Skeletal muscle tissue (tissue), 4 donors: Measurements from ENCODE around the gene AJUBA. TPM values are rescaled to one million over a fixed set of nuclear protein-coding genes. Genes with fewer than 3 reads are reported as not detected.

Experiments used
- H3K27ac ChIP-seq: one replicate; pipeline ENCODE4 v1.7.0; 2013; ENCODE audit warnings: mild to moderate bottlenecking, low read depth, low read length, inconsistent platforms
- H3K27me3 ChIP-seq, 3 donors: one replicate each; pipeline ENCODE4 v1.7.0; 2013; ENCODE audit warnings: low read length in 3 of 3; ENCODE audit not compliant: control insufficient read depth in 3 of 3, insufficient read depth in 3 of 3
- H3K36me3 ChIP-seq, 3 donors: one replicate each; pipeline ENCODE4 v1.7.0; 2013; ENCODE audit warnings: low read length in 3 of 3; ENCODE audit not compliant: control insufficient read depth in 3 of 3, insufficient read depth in 3 of 3
- H3K4me1 ChIP-seq, 3 donors: one replicate each; pipeline ENCODE4 v1.7.0; 2013; ENCODE audit warnings: low read length in 3 of 3, mild to moderate bottlenecking in 3 of 3; ENCODE audit not compliant: control insufficient read depth in 3 of 3, insufficient read depth in 3 of 3
- H3K4me3 ChIP-seq, 3 donors: one replicate each; pipeline ENCODE4 v1.7.0; 2013; ENCODE audit warnings: low read length in 3 of 3
- H3K9ac ChIP-seq, 3 donors: one replicate each; pipeline ENCODE4 v1.7.0; 2013; ENCODE audit warnings: low read length in 3 of 3, mild to moderate bottlenecking in 3 of 3, moderate library complexity in 2 of 3, low read depth in 1 of 3
- H3K9me3 ChIP-seq, 3 donors: one replicate each; pipeline ENCODE4 v1.7.0; 2013; ENCODE audit warnings: low read length in 3 of 3; ENCODE audit not compliant: control insufficient read depth in 3 of 3
- total RNA-seq: library from RNA; depleted of rRNA; stranded (reverse); fragments of >200 nt; gene quantifications from one replicate; pipeline ENCODE4 v1.2.3, GENCODE V29; 2014
- donor health status: Osteomylitis.

The AJUBA gene
- total RNA-seq, result 77.8 TPM

GRCh38 chr14:22982477-22983245 is at the start of gene AJUBA:
Gene AJUBA (minus strand): TSS chr14:22982551. CDS start chr14:22982266, 285 bp downstream.
- H3K4me1 ChIP-seq, result peaks cover 14 to 22% (median 14%) of the 10 kb centered on the region in 3 donors
- peak within 1 kb of the TSS; percentile 82 to 94 (median 88) for H3K4me3 ChIP-seq
- peaks cover 9 to 35% (median 29%) of the 10 kb centered on the region in 3 donors for H3K27me3 ChIP-seq
- peaks cover 0 to 1% (median 0%) of the 10 kb centered on the region in 3 donors for H3K36me3 ChIP-seq
- no peak within 1 kb of the TSS for H3K27ac ChIP-seq
- no peaks in the 10 kb centered on the region for H3K9me3 ChIP-seq
- peak within 1 kb of the TSS; percentile 42 to 78 (median 73) for H3K9ac ChIP-seq

GRCh38 chr14:23030936-23031335 is 48.6 kb upstream of the AJUBA start:
- Histone ChIP-seq H3K27ac (no peak overlapping the region), H3K9me3 (no peaks in the 10 kb centered on the region), H3K4me3 (no peak overlapping the region), H3K9ac (no peak overlapping the region), H3K36me3 (peaks cover 28 to 29% (median 28%) of the 10 kb centered on the region in 3 donors), H3K27me3 (no peaks in the 10 kb centered on the region), H3K4me1 (peaks cover 10 to 27% (median 21%) of the 10 kb centered on the region in 3 donors)

GRCh38 chr14:23028799-23029198 is 46.4 kb upstream of the AJUBA start:
- H3K27ac ChIP-seq, result no peak overlapping the region
- no peaks in the 10 kb centered on the region for H3K9me3 ChIP-seq
- H3K4me3 ChIP-seq, result no peak overlapping the region
- H3K9ac ChIP-seq, result no peak overlapping the region
- no peaks in the 10 kb centered on the region for H3K27me3 ChIP-seq
- peaks cover 39 to 41% (median 39%) of the 10 kb centered on the region in 3 donors for H3K36me3 ChIP-seq
- H3K4me1 ChIP-seq, result peaks cover 7 to 14% (median 13%) of the 10 kb centered on the region in 3 donors

- Histone ChIP-seq H3K27ac (no peak overlapping the region), H3K36me3 (peaks cover 19 to 26% (median 23%) of the 10 kb centered on the region in 3 donors), H3K9ac (no peak overlapping the region), H3K4me1 (peaks cover 0 to 6% (median 4%) of the 10 kb centered on the region in 3 donors), H3K27me3 (no peaks in the 10 kb centered on the region), H3K4me3 (no peak overlapping the region), H3K9me3 (no peaks in the 10 kb centered on the region)
These were observed 42.9 kb upstream of the AJUBA start for GRCh38 chr14:23025151-23025814.

GRCh38 chr14:23024612-23025075 is 42.3 kb upstream of the AJUBA start:
- Histone ChIP-seq H3K27me3 (no peaks in the 10 kb centered on the region), H3K27ac (no peak overlapping the region), H3K9me3 (no peaks in the 10 kb centered on the region), H3K4me3 (no peak overlapping the region), H3K9ac (no peak overlapping the region), H3K36me3 (peaks cover 19 to 26% (median 23%) of the 10 kb centered on the region in 3 donors), H3K4me1 (peaks cover 0 to 6% (median 4%) of the 10 kb centered on the region in 3 donors)

- no peaks in the 10 kb centered on the region for H3K27me3 ChIP-seq
- H3K4me3 ChIP-seq, result no peak overlapping the region
- no peak overlapping the region for H3K27ac ChIP-seq
- peaks cover 0 to 3% (median 0%) of the 10 kb centered on the region in 3 donors for H3K4me1 ChIP-seq
- H3K36me3 ChIP-seq, result peaks cover 15 to 21% (median 21%) of the 10 kb centered on the region in 3 donors
- H3K9me3 ChIP-seq, result no peaks in the 10 kb centered on the region
- H3K9ac ChIP-seq, result no peak overlapping the region
These were observed 41.4 kb upstream of the AJUBA start for GRCh38 chr14:23023795-23024152.

GRCh38 chr14:23023022-23023794 is 40.9 kb upstream of the AJUBA start:
- no peak overlapping the region for H3K9ac ChIP-seq
- H3K36me3 ChIP-seq, result peaks cover 13 to 17% (median 17%) of the 10 kb centered on the region in 3 donors
- H3K4me1 ChIP-seq, result peaks cover 0 to 3% (median 0%) of the 10 kb centered on the region in 3 donors
- H3K4me3 ChIP-seq, result no peak overlapping the region
- H3K27ac ChIP-seq, result no peak overlapping the region
- H3K9me3 ChIP-seq, result no peaks in the 10 kb centered on the region
- no peaks in the 10 kb centered on the region for H3K27me3 ChIP-seq

GRCh38 chr14:23021889-23022442 is 39.6 kb upstream of the AJUBA start:
- Histone ChIP-seq H3K27me3 (no peaks in the 10 kb centered on the region), H3K4me3 (no peak overlapping the region), H3K9ac (no peak overlapping the region), H3K4me1 (no peaks in the 10 kb centered on the region), H3K36me3 (peaks cover 13 to 15% (median 14%) of the 10 kb centered on the region in 3 donors), H3K27ac (no peak overlapping the region), H3K9me3 (no peaks in the 10 kb centered on the region)

GRCh38 chr14:23021434-23021833 is 39.1 kb upstream of the AJUBA start:
- Histone ChIP-seq H3K9me3 (no peaks in the 10 kb centered on the region), H3K4me3 (no peak overlapping the region), H3K9ac (no peak overlapping the region), H3K36me3 (peaks cover 13 to 15% (median 14%) of the 10 kb centered on the region in 3 donors), H3K27me3 (no peaks in the 10 kb centered on the region), H3K27ac (no peak overlapping the region), H3K4me1 (no peaks in the 10 kb centered on the region)
